ENCODE measurements around the gene DGKZ.
"Not testable (repeated sequence)": the region's sequence is repeated elsewhere in the genome, so short reads cannot be mapped to it uniquely, and the experiment has no call there.

The DGKZ gene

GRCh38 chr11:46346886-46347636 lies at the start of gene DGKZ:
TSS of gene DGKZ (plus strand) at chr11:46347463. CDS start at chr11:46347660, 197 bp downstream.
- DNase-seq, result peak; percentile 89

GRCh38 chr11:46298699-46299433 lies 48.4 kb upstream of the DGKZ start:
- peak; percentile 46 for DNase-seq

- DNase-seq, result no peak
Observed at GRCh38 chr11:46299451-46299961, 47.8 kb upstream of the DGKZ start.

- DNase-seq, result peak; percentile 18
Observed at GRCh38 chr11:46300270-46300669, 47.0 kb upstream of the DGKZ start.

GRCh38 chr11:46302866-46303265 lies 44.4 kb upstream of the DGKZ start:
- no peak for DNase-seq

GRCh38 chr11:46304036-46304435 lies 43.2 kb upstream of the DGKZ start:
- not testable (repeated sequence) for DNase-seq

- no peak for DNase-seq
Observed at GRCh38 chr11:46304605-46305179, 42.6 kb upstream of the DGKZ start.

- no peak for DNase-seq
Observed at GRCh38 chr11:46305295-46305694, 42.0 kb upstream of the DGKZ start.

GRCh38 chr11:46306296-46306853 lies 40.9 kb upstream of the DGKZ start:
- no peak for DNase-seq

GRCh38 chr11:46307369-46307768 lies 39.9 kb upstream of the DGKZ start:
- DNase-seq, result no peak

GRCh38 chr11:46307785-46308341 lies 39.4 kb upstream of the DGKZ start:
- DNase-seq, result no peak

- peak; percentile 69 for DNase-seq
Observed at GRCh38 chr11:46308631-46309419, 38.4 kb upstream of the DGKZ start.

GRCh38 chr11:46309814-46310259 lies 37.4 kb upstream of the DGKZ start:
- DNase-seq, result no peak

GRCh38 chr11:46315033-46315738 lies 32.1 kb upstream of the DGKZ start:
- peak; percentile 71 for DNase-seq

- DNase-seq, result no peak
Observed at GRCh38 chr11:46315783-46316563, 31.3 kb upstream of the DGKZ start.

- DNase-seq, result no peak
Observed at GRCh38 chr11:46319074-46319453, 28.2 kb upstream of the DGKZ start.

GRCh38 chr11:46321757-46322156 lies 25.5 kb upstream of the DGKZ start:
- no peak for DNase-seq

- no peak for DNase-seq
Observed at GRCh38 chr11:46322759-46323158, 24.5 kb upstream of the DGKZ start.

- no peak for DNase-seq
Observed at GRCh38 chr11:46326813-46327416, 20.3 kb upstream of the DGKZ start.

- no peak for DNase-seq
Observed at GRCh38 chr11:46327829-46328228, 19.4 kb upstream of the DGKZ start.

Measured in activated CD4-positive, alpha-beta T cell treated with anti-CD3 and anti-CD28 coated beads, Interleukin-2, amount 50 U/mL, for 16 hours (primary cell).